ENCODE results near the gene PITPNC1. TPM values are rescaled to one million over a fixed set of nuclear protein-coding genes. Genes with fewer than 3 reads are reported as not detected.
"Not testable (repeated sequence)": the region's sequence is repeated elsewhere in the genome, so short reads cannot be mapped to it uniquely, and the experiment has no call there.

Gene PITPNC1
- total RNA-seq, 4 donors from 2014 or later, result 2.3 to 8.6 (median 4.3) TPM

- intact Hi-C loops (cut with DNase I; ENCODE audit: low total_unique reads), result no loop called here
- H3K27ac ChIP-seq, result no peak overlapping the region
- H3K4me3 ChIP-seq, result no peak overlapping the region
- in situ Hi-C loops (cut with MboI; ENCODE audit: low sequenced_read_pairs in 4 of 4), result no loop called here
- no peaks in the 10 kb centered on the region for H3K27me3 ChIP-seq
- no peaks in the 10 kb centered on the region for H3K36me3 ChIP-seq
- H3K4me1 ChIP-seq, result no peaks in the 10 kb centered on the region
- no peaks in the 10 kb centered on the region for H3K9me3 ChIP-seq
- TF ChIP-seq CTCF (IDR thresholded peaks at IDR 0.05 in 4 of 5, conservative IDR thresholded peaks at IDR 0.05 in 1 of 5) (no peak), POLR2A (IDR thresholded peaks at IDR 0.05) (no peak)
- no peak for DNase-seq
- no peak for ATAC-seq
These were observed 200.5 kb downstream of the PITPNC1 start for GRCh38 chr17:67577429-67578141.

GRCh38 chr17:67578142-67578457 lies 201.0 kb downstream of the PITPNC1 start:
- Histone ChIP-seq H3K27me3 (no peaks in the 10 kb centered on the region), H3K36me3 (no peaks in the 10 kb centered on the region), H3K4me3 (no peak overlapping the region), H3K9me3 (no peaks in the 10 kb centered on the region), H3K27ac (no peak overlapping the region), H3K4me1 (no peaks in the 10 kb centered on the region)
- DNase-seq (no peak), ATAC-seq (no peak)
- in situ Hi-C loops (cut with MboI; ENCODE audit: low sequenced_read_pairs in 4 of 4) (no loop called here), intact Hi-C loops (cut with DNase I; ENCODE audit: low total_unique reads) (no loop called here)
- no peak for TF ChIP-seq POLR2A (IDR thresholded peaks at IDR 0.05)
- TF ChIP-seq CTCF (IDR thresholded peaks at IDR 0.05 in 4 of 5, conservative IDR thresholded peaks at IDR 0.05 in 1 of 5), result no peak

- H3K4me1 ChIP-seq; H3K27me3 ChIP-seq; H3K9me3 ChIP-seq; intact Hi-C loops (cut with DNase I; ENCODE audit: low total_unique reads); H3K36me3 ChIP-seq; DNase-seq; in situ Hi-C loops (cut with MboI; ENCODE audit: low sequenced_read_pairs in 4 of 4); ATAC-seq; H3K27ac ChIP-seq; H3K4me3 ChIP-seq: not testable (repeated sequence)
These were observed 201.8 kb downstream of the PITPNC1 start for GRCh38 chr17:67578679-67579405.

- ATAC-seq (no peak), DNase-seq (no peak)
- in situ Hi-C loops (cut with MboI; ENCODE audit: low sequenced_read_pairs in 4 of 4) (no loop called here), intact Hi-C loops (cut with DNase I; ENCODE audit: low total_unique reads) (no loop called here)
- Histone ChIP-seq H3K9me3 (no peaks in the 10 kb centered on the region), H3K4me3 (no peak overlapping the region), H3K36me3 (no peaks in the 10 kb centered on the region), H3K27me3 (no peaks in the 10 kb centered on the region), H3K27ac (no peak overlapping the region), H3K4me1 (no peaks in the 10 kb centered on the region)
- TF ChIP-seq POLR2A (IDR thresholded peaks at IDR 0.05) (no peak), CTCF (IDR thresholded peaks at IDR 0.05 in 4 of 5, conservative IDR thresholded peaks at IDR 0.05 in 1 of 5) (no peak)
These were observed 205.6 kb downstream of the PITPNC1 start for GRCh38 chr17:67582673-67583081.

- Histone ChIP-seq H3K36me3 (no peaks in the 10 kb centered on the region), H3K4me3 (no peak overlapping the region), H3K4me1 (no peaks in the 10 kb centered on the region), H3K27ac (no peak overlapping the region), H3K27me3 (no peaks in the 10 kb centered on the region), H3K9me3 (no peaks in the 10 kb centered on the region)
- no peak for DNase-seq
- TF ChIP-seq CTCF (IDR thresholded peaks at IDR 0.05 in 4 of 5, conservative IDR thresholded peaks at IDR 0.05 in 1 of 5), result no peak
- TF ChIP-seq POLR2A (IDR thresholded peaks at IDR 0.05), result no peak
- ATAC-seq, result no peak
- intact Hi-C loops (cut with DNase I; ENCODE audit: low total_unique reads) (no loop called here), in situ Hi-C loops (cut with MboI; ENCODE audit: low sequenced_read_pairs in 4 of 4) (no loop called here)
These were observed 208.1 kb downstream of the PITPNC1 start for GRCh38 chr17:67585077-67585602.

Data from gastrocnemius medialis (tissue), 4 donors.